Memory B cell (primary cell): ENCODE data around the gene KCNG2.

Experiments used
- ATAC-seq: fragments of 150-1000 bp; cut with Tn5 transposase; 2 replicates; pipeline ENCODE4 v1.10.0; 2021; ENCODE audit warnings: low read depth, mild to moderate bottlenecking, moderate library complexity
- DNase-seq, 2 donors: peaks; one replicate each; pipeline ENCODE4 v3.0.0; 2022; ENCODE audit warnings: low spot score in 2 of 2
- H3K27ac Mint-ChIP-seq: one replicate; pipeline ENCODE4 v1.8.0; 2022; ENCODE audit warnings: mild to moderate bottlenecking, moderate library complexity, mixed read lengths
- H3K27me3 Mint-ChIP-seq: one replicate; pipeline ENCODE4 v1.8.0; 2022; ENCODE audit warnings: mixed read lengths
- H3K36me3 Mint-ChIP-seq: one replicate; pipeline ENCODE4 v1.8.0; 2022; ENCODE audit warnings: mild to moderate bottlenecking, mixed read lengths
- H3K4me1 Mint-ChIP-seq: one replicate; pipeline ENCODE4 v1.8.0; 2022; ENCODE audit warnings: mixed read lengths
- H3K4me3 Mint-ChIP-seq: one replicate; pipeline ENCODE4 v1.8.0; 2022; ENCODE audit warnings: mild to moderate bottlenecking, moderate library complexity, mixed read lengths
- H3K9me3 Mint-ChIP-seq: one replicate; pipeline ENCODE4 v1.8.0; 2022; ENCODE audit warnings: mixed read lengths

Gene KCNG2

DNA sequence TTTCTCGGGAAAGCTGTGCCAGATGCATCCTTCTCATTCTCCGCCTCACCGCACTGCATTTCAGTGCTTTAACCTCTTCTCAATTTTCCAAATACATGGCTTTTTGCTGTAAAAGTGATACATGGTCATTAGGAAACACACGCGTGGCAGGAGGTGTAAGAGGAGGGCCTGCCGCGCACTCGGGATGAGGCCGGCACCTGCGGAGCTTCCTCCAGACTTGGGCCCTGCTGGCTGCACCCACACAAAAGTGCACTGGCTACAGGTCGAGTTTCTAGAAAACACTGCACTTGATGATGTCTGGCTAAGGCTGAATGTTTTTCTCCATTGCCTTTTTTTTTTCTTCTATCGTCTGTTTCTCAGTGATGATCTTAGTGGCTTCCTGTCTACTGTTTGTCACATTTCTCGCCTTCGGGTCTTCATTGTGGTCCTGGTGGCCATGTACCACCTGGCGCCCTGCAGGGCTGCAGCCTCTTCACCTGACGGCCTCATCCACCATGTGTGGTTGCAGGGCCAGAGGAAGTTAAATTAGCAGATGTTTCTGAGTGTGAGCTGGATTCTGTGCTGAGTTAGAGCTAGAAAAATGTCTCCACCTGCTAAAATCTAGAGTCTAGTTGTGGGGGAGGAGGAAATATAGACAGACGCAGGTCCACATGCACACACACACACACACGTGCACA is 7.6 kb downstream of the KCNG2 start:
- Mint-ChIP-seq H3K9me3 (no peaks in the 10 kb centered on the region), H3K27ac (peak overlapping the region; percentile 33), H3K36me3 (no peaks in the 10 kb centered on the region), H3K4me3 (no peak overlapping the region), H3K27me3 (no peaks in the 10 kb centered on the region), H3K4me1 (peaks cover 4% of the 10 kb centered on the region)
- DNase-seq (no peak), ATAC-seq (peak; percentile 38)

DNA sequence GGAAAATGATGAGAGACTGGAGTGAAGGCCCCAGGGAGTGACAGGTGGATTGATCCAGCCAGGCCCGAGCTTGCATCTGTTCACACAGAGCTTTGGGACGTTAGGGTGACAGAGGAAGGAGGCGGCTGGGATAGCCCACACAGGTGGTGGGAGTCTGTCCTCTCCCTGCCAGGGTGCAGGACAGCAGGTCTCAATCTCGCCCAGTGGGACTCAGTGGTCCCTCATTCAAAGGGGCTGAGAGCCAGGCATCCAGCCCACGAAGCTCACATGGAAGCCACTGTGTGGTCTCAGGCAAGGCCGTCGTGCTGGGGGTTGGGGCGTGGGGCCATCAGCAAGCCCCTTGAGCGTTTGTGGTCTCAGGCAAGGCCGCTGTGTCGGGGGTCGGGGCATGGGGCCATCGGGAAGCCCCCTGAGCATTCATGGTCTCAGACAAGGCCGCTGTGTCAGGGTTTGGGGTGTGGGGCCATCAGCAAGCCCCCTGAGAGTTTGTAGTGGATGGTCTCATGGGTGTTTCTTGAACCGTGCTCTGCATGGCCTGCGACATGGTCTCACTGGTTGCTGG is 8.3 kb downstream of the KCNG2 start:
- Mint-ChIP-seq H3K27ac (peak overlapping the region; percentile 33), H3K4me1 (peaks cover 4% of the 10 kb centered on the region), H3K4me3 (no peak overlapping the region), H3K36me3 (no peaks in the 10 kb centered on the region), H3K9me3 (no peaks in the 10 kb centered on the region), H3K27me3 (no peaks in the 10 kb centered on the region)
- no peak for DNase-seq
- ATAC-seq, result no peak

DNA sequence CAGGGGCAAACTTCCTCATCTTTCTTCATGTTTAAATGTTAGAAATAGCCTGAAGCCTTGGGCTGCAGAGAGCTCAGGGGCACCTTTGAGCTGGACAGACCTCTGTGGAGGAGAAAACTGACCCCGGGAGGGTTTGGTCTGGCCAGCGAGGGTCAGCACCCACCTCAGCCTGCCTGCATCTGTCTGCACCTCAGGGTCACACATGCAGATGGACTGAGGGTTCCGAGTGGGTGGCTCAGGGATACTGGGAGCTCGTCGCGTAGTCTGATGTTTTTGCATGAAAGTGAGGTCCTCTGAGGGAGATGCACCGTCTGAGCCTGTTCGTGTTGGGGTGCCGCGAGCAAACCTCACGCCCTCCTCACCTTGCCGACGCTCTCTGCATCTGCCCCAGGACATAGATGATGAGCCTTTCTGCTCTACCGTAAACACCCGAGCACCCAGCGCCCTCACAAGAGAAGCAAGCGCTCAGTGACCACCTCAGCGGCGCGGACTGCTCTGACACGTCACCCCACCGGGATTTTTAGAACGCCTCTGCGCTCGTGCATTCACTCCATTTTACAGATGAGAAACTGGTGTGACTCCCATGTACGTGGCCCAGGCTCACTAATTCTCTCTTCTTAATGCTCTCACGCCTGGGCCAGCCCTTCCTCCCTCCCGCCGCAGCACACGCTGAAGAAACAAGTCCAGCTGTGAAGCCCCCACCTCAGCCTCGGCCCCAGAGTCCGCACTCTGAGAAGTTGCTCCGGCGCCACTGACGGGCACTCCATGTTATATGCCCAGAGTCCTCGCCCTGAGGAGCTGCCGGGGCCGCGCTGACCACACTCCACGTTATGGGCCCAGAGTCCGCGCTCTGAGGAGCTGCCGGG is 9.5 kb downstream of the KCNG2 start:
- ATAC-seq (no peak), DNase-seq (no peak)
- Mint-ChIP-seq H3K27ac (no peak overlapping the region), H3K4me3 (no peak overlapping the region), H3K27me3 (no peaks in the 10 kb centered on the region), H3K36me3 (no peaks in the 10 kb centered on the region), H3K4me1 (peaks cover 10% of the 10 kb centered on the region), H3K9me3 (no peaks in the 10 kb centered on the region)

DNA sequence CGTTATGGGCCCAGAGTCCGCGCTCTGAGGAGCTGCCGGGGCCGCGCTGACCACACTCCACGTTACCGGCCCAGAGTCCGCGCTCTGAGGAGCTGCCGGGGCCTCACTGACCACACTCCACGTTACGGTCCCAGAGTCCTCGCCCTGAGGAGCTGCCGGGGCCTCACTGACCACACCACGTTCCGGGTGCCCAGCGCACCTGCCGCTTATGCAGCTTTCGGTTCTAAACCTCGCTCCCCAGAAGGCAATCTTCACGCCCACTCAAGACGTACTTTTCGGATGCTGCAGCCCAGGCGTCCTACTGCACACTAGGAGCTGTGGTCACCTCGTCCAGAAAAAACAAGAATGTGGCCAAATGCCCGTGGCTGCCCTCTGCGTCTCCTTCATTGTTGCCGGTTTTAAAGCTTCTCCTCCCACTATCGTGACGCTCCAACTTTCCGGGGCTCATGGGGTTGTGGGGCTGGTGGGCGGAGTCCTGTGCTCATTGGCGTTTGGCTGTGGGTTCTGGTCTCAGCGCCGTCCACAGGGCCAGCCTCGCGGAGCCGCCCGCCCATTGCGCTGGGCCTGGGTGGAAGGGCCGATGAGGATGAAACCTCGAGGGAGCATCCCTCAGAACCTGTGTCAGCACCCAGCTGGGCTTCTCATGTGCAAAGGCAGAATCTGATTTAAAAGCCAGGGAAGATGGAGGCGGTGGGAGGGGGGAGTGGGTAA is 11.9 kb downstream of the KCNG2 start:
- H3K27me3 Mint-ChIP-seq, result no peaks in the 10 kb centered on the region
- ATAC-seq (no peak), DNase-seq (no peak)
- H3K27ac Mint-ChIP-seq, result no peak overlapping the region
- peaks cover 12% of the 10 kb centered on the region for H3K4me1 Mint-ChIP-seq
- no peaks in the 10 kb centered on the region for H3K36me3 Mint-ChIP-seq
- no peaks in the 10 kb centered on the region for H3K9me3 Mint-ChIP-seq
- no peak overlapping the region for H3K4me3 Mint-ChIP-seq

DNA sequence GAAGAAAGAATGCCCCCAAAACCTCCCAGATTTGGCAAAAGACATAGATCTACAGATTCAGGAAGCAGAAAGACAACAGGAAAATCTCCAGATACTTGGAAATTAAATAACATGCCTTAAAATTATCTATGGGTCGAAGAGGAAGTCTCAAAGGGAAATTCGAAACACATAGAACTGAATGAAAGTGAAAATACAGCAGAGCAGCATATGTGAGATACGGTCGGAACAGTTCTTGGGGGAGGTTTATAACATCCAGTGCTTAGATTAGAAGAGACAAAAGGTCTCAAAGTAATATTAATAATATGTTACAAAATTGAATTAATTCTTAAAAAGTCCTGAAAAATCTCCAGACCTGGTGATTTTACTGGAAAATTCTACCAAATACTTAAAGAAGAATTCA is 14.3 kb downstream of the KCNG2 start:
- H3K27me3 Mint-ChIP-seq, result no peaks in the 10 kb centered on the region
- no peaks in the 10 kb centered on the region for H3K36me3 Mint-ChIP-seq
- peak; percentile 68 for ATAC-seq
- no peak for DNase-seq
- peaks cover 8% of the 10 kb centered on the region for H3K4me1 Mint-ChIP-seq
- H3K27ac Mint-ChIP-seq, result no peak overlapping the region
- H3K4me3 Mint-ChIP-seq, result no peak overlapping the region
- no peaks in the 10 kb centered on the region for H3K9me3 Mint-ChIP-seq

DNA sequence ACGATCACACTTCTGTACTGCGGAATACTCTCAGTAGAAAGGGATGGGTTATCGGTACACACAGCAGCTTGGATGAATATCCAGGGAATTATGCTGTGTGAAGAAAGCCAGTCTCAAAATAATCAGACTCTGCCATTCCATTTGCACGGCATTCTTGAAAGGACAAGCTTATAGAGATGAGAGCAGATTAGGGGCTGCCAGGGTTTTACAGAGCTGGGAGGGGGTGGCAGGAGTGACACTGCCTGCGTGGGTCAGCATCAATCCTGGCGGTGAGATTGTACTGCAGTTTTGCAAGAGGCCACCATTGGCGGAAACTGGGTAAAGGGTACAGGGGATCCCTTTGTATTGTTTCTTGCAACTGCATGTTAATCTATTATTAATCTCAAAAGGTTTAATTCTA is 16.6 kb downstream of the KCNG2 start:
- H3K4me1 Mint-ChIP-seq, result peaks cover 11% of the 10 kb centered on the region

DNA sequence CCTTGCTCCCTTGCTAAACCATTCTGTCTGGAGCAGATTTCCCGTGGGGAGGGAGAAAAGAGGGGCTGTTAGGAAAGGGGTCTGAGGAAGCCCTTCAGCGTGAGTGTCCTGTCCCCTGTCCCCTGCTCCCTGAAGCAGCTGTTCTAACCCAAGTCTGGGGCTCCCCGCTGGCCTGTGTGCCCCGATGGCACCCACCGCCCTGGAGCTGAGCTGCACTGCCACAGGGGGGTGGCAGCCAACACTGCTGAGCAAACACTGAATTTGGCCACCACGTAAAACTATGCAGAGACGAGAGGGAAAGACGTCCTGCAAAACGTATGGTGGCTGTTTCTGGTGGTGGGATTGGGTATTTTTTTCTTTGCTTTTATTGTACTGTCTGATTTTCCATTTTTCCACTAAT is 17.9 kb downstream of the KCNG2 start:
- DNase-seq (no peak), ATAC-seq (no peak)
- Mint-ChIP-seq H3K36me3 (no peaks in the 10 kb centered on the region), H3K27me3 (no peaks in the 10 kb centered on the region), H3K4me1 (peaks cover 21% of the 10 kb centered on the region), H3K9me3 (no peaks in the 10 kb centered on the region), H3K27ac (no peak overlapping the region), H3K4me3 (no peak overlapping the region)

More for the DNA sequence above, 16.6 kb downstream of the KCNG2 start:
- H3K27me3 Mint-ChIP-seq, result no peaks in the 10 kb centered on the region
- ATAC-seq, result no peak
- H3K9me3 Mint-ChIP-seq, result no peaks in the 10 kb centered on the region
- H3K4me3 Mint-ChIP-seq, result no peak overlapping the region
- no peaks in the 10 kb centered on the region for H3K36me3 Mint-ChIP-seq
- H3K27ac Mint-ChIP-seq, result no peak overlapping the region
- DNase-seq, result no peak

DNA sequence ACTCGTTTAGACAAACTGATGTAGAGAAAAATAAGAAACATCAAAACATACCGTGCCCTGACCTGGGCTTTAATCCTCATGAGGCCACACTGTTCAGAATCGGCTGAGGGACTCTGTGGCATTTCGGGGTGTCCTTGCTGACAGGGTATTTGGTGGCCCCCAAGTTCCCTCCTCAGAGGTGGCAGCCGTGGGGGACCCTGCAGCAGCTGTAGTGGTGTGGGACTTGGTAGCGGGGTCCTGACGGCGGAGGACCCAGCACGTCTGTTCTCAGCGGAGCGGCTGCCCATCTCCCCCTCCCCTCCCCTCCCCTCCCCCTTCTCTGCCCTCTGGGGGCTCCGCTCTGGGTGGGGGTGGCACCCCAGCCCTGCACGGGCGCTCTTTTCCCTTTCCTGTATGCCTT is 18.4 kb downstream of the KCNG2 start:
- Mint-ChIP-seq H3K4me1 (peaks cover 24% of the 10 kb centered on the region), H3K27ac (no peak overlapping the region), H3K4me3 (no peak overlapping the region), H3K9me3 (no peaks in the 10 kb centered on the region), H3K27me3 (no peaks in the 10 kb centered on the region), H3K36me3 (no peaks in the 10 kb centered on the region)
- no peak for DNase-seq
- no peak for ATAC-seq

DNA sequence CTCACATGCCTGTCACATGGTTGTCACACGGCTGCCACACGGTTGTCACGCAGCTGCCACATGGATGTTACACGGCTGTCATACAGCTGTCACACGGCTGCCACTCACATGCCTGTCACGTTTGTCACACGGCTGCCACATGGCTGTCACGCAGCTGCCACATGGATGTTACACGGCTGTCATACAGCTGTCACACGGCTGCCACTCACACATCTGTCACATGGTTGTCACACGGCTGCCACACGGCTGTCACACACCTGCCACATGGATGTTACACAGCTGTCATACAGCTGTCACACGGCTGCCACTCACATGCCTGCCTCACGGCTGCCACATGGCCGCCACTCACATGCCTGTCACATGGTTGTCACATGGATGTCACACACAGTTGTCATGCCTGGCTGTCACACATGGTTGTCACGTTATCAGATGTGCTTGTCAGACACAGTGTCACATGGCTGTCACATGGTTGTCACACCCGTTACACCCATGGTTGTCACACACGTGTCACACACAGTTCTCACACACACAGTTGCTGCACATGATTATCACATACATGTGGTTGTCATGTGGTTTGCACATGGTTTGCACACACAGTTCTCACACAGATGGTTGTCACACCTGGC is 19.4 kb downstream of the KCNG2 start:
- Mint-ChIP-seq H3K4me1 (peaks cover 19% of the 10 kb centered on the region), H3K9me3 (no peaks in the 10 kb centered on the region), H3K4me3 (no peak overlapping the region), H3K27ac (no peak overlapping the region), H3K36me3 (no peaks in the 10 kb centered on the region), H3K27me3 (no peaks in the 10 kb centered on the region)
- DNase-seq (no peak), ATAC-seq (no peak)

DNA sequence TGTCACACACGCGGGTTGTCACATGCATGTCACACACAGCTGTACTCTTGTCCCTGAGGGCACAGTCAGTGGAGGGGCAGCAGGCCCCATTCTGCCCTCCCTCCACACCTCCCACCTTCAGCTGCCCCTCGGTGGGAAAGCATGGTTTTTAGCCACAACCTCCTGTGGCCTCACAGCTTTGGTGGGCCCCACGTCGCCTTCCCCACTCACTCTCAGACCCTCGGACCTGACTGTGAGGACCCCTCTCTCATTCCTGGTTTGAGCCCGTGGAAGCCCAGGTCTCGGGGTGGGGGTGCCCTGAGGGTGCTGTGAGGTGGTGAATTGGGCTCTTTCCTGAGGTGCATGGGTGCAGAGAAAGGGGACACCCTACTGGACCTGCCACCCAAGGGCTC is 19.9 kb downstream of the KCNG2 start:
- H3K4me1 Mint-ChIP-seq, result peaks cover 18% of the 10 kb centered on the region

DNA sequence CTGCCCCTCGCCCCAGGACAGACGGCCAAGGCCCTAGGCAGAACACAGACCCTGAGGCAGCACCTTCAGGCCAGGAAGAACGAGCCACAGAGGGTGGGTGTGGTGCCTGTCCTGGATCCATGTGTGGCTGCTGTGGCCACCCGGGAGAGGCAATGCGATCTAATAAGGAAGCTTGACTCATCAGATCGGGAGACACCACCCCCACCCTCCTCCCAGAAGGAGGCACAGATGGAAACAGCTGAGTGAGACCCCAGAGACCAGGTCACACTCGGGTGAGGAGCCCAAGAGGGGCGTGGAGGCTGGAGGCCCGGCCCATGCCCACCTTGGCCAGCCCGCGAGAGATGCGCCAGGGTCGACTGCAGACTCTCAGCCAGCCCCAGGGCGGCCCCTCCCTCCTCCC is 20.3 kb downstream of the KCNG2 start:
- Mint-ChIP-seq H3K27ac (no peak overlapping the region), H3K27me3 (no peaks in the 10 kb centered on the region), H3K9me3 (no peaks in the 10 kb centered on the region), H3K4me1 (peaks cover 18% of the 10 kb centered on the region), H3K4me3 (no peak overlapping the region), H3K36me3 (no peaks in the 10 kb centered on the region)
- DNase-seq, result no peak
- ATAC-seq, result no peak

More for the DNA sequence above, 19.9 kb downstream of the KCNG2 start:
- Mint-ChIP-seq H3K9me3 (no peaks in the 10 kb centered on the region), H3K4me3 (no peak overlapping the region), H3K27me3 (no peaks in the 10 kb centered on the region), H3K27ac (no peak overlapping the region), H3K36me3 (no peaks in the 10 kb centered on the region)
- DNase-seq (no peak), ATAC-seq (no peak)

DNA sequence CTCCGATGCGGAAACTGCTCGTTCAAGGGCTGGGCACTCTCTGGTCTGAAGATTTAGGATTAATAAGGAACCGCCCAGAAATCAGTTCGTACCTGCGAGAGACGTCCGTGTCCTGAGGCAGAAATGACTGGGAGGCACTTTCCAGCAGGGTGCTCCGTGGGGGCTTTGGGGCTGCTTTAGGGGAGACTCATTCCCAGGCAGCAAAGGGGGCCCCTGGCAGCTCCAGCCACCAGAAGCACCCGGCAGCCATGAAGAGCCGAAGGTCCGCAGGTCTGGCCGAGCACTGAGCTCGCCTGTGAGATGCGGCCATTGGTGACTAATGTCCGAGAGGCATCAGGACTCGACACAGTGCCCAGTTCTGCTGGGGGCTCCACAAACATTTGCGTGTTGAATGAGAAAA is 20.9 kb downstream of the KCNG2 start:
- ATAC-seq, result no peak
- H3K27ac Mint-ChIP-seq, result no peak overlapping the region

DNA sequence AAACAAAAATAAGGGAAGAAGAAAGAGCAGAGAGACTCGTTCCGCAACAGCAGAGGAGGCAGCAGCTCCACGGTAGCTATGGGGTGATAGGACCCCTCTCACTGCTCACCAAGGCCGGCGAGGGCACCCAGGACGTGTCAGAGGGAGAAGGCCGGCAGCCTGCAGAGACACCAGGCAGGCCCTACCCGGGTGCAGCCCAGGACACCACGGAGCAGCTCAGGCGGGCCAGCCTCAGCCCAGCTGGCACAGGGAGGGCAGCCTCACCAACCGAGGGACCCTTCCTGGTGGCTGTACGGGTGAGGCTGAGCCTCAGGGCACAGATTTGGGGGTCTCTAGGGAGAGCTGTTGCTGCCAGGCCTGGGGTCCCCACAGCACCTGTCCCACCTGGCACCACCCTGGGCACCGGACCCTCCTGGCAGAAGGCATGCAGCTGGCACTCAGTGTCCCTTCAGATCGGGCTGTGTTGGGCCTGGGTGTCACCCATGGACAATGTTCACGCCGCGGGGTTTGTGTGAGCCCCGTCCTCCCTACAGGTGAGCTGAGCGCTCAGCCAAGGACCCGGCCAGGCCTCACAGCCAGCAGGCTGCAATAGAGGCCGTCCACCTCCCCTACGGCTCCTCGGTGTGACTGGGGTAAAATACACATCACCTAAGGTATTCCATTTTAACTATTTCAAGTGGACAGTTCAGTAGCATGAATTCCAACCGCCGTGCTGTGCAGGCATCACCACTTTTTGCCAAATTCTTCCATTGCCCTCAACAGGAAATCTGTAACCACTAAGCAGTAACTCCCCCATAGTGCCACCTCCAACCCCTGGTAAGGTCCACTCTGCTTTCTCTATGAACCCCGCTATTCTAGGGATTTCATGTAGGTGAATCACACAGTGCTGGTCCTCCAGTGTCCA is 21.6 kb downstream of the KCNG2 start:
- Mint-ChIP-seq H3K27ac (no peak overlapping the region), H3K36me3 (no peaks in the 10 kb centered on the region), H3K9me3 (no peaks in the 10 kb centered on the region), H3K27me3 (no peaks in the 10 kb centered on the region), H3K4me1 (peaks cover 17% of the 10 kb centered on the region), H3K4me3 (peak overlapping the region; percentile 73)
- ATAC-seq, result peak; percentile 4
- no peak for DNase-seq

More for the DNA sequence above, 20.9 kb downstream of the KCNG2 start:
- Mint-ChIP-seq H3K27me3 (no peaks in the 10 kb centered on the region), H3K4me1 (peaks cover 17% of the 10 kb centered on the region), H3K36me3 (no peaks in the 10 kb centered on the region), H3K9me3 (no peaks in the 10 kb centered on the region), H3K4me3 (no peak overlapping the region)
- no peak for DNase-seq
